Neural cell (in vitro differentiated cells): ENCODE data around the gene COL27A1. TPM values are rescaled to one million over a fixed set of nuclear protein-coding genes. Genes with fewer than 3 reads are reported as not detected.

ENCODE experiments used
- H2AFZ ChIP-seq: fragments of 200-600, 300-800 bp; sonication (generic), shearing (Covaris generic); 2 replicates; pipeline ENCODE4 v1.6.0; 2014; ENCODE audit warnings: low read depth, mild to moderate bottlenecking, antibody characterized with exemption, low read length, moderate library complexity
- H3F3A ChIP-seq: fragments of 200-600 bp; shearing (Covaris generic); 2 replicates; pipeline ENCODE4 v1.6.1; 2016; ENCODE audit warnings: mild to moderate bottlenecking, moderate library complexity, mixed read lengths, antibody characterized with exemption, low read length; ENCODE audit not compliant: insufficient read depth, poor library complexity, severe bottlenecking
- H3K27ac ChIP-seq: fragments of 200-600, 300-800 bp; sonication (generic), shearing (Covaris generic); 2 replicates; pipeline ENCODE4 v1.5.1; 2014; ENCODE audit warnings: mild to moderate bottlenecking, low read length, moderate library complexity
- H3K27me3 ChIP-seq: fragments of 300-800, 200-600 bp; sonication (generic), shearing (Covaris generic); 2 replicates; pipeline ENCODE4 v1.6.0; 2014; ENCODE audit warnings: mild to moderate bottlenecking, low read depth, low read length, moderate library complexity; ENCODE audit not compliant: insufficient read depth
- H3K36me3 ChIP-seq: fragments of 300-800, 200-600 bp; sonication (generic), shearing (Covaris generic); 2 replicates; pipeline ENCODE4 v1.5.1; 2014; ENCODE audit warnings: mild to moderate bottlenecking, antibody characterized with exemption, low read length, moderate library complexity; ENCODE audit not compliant: insufficient read depth
- H3K4me2 ChIP-seq: fragments of 300-800, 200-600 bp; sonication (generic), shearing (Covaris generic); 2 replicates; pipeline ENCODE4 v1.6.0; 2014; ENCODE audit warnings: mild to moderate bottlenecking, low read length
- H3K4me3 ChIP-seq: fragments of 300-800, 200-600 bp; sonication (generic), shearing (Covaris generic); 2 replicates; pipeline ENCODE4 v1.5.1; 2014; ENCODE audit warnings: mild to moderate bottlenecking, low read length, moderate library complexity
- H3K79me2 ChIP-seq: fragments of 200-600 bp; shearing (Covaris generic); replicated peaks from 2 replicates; pipeline ENCODE4 v1.6.0; 2014; ENCODE audit warnings: mild to moderate bottlenecking, low read length, moderate library complexity; ENCODE audit not compliant: insufficient read depth
- H3K9ac ChIP-seq: fragments of 300-800, 200-600 bp; sonication (generic), shearing (Covaris generic); 2 replicates; pipeline ENCODE4 v1.6.1; 2016; ENCODE audit warnings: mild to moderate bottlenecking, low read length, mixed read lengths
- H3K9me2 ChIP-seq: fragments of 200-600 bp; shearing (Covaris generic); 2 replicates; pipeline ENCODE4 v1.6.1; 2016; ENCODE audit warnings: mild to moderate bottlenecking, low read length, mixed read lengths; ENCODE audit not compliant: insufficient read depth
- H3K9me3 ChIP-seq: fragments of 200-600, 300-800 bp; sonication (generic), shearing (Covaris generic); 2 replicates; pipeline ENCODE4 v1.6.1; 2016; ENCODE audit warnings: mild to moderate bottlenecking, mixed run types, low read length, moderate library complexity, mixed read lengths
- H4K20me1 ChIP-seq: fragments of 200-600 bp; shearing (Covaris generic); 2 replicates; pipeline ENCODE4 v1.6.1; 2016; ENCODE audit warnings: mild to moderate bottlenecking, mixed run types; ENCODE audit not compliant: insufficient read depth
- EP300 ChIP-seq: fragments of 450-650 bp; conservative IDR thresholded peaks from 2 replicates; pipeline ENCODE4 v1.6.1; 2014; ENCODE audit warnings: antibody characterized with exemption, mild to moderate bottlenecking, moderate library complexity; ENCODE audit not compliant: poor library complexity, severe bottlenecking
- EZH2 ChIP-seq: fragments of 200-600, 300-800 bp; shearing (Covaris generic), sonication (generic); IDR thresholded peaks from 2 replicates; pipeline ENCODE4 v1.6.1; 2014; ENCODE audit warnings: antibody characterized with exemption, low read length, borderline replicate concordance, mild to moderate bottlenecking; ENCODE audit not compliant: insufficient read depth, poor library complexity, severe bottlenecking
- MXI1 ChIP-seq: fragments of 450-650 bp; conservative IDR thresholded peaks from 2 replicates; pipeline ENCODE4 v1.6.1; 2014; ENCODE audit warnings: antibody characterized with exemption, mild to moderate bottlenecking; ENCODE audit not compliant: poor library complexity, severe bottlenecking
- POLR2AphosphoS5 ChIP-seq: IDR thresholded peaks from 2 replicates; pipeline ENCODE4 v1.6.1; 2012
- RAD21 ChIP-seq: fragments of 450-650 bp; conservative IDR thresholded peaks from 2 replicates; pipeline ENCODE4 v1.6.1; 2014; ENCODE audit warnings: antibody characterized with exemption, mild to moderate bottlenecking, moderate library complexity
- SMC3 ChIP-seq: fragments of 450-650 bp; conservative IDR thresholded peaks from 2 replicates; pipeline ENCODE4 v1.6.1; 2014; ENCODE audit warnings: antibody characterized with exemption, mild to moderate bottlenecking, moderate library complexity; ENCODE audit not compliant: poor library complexity
- TAF1 ChIP-seq: IDR thresholded peaks from 2 replicates; pipeline ENCODE4 v1.6.1; 2012; ENCODE audit warnings: low read depth
- polyA plus RNA-seq: library from polyadenylated mRNA; depleted of rRNA; stranded (reverse); fragments of >200 nt; gene quantifications from 2 replicates; pipeline ENCODE4 v1.2.3, GENCODE V29; 2014
- TF ChIP-seq, protein P1 (sequence below): fragments of 450-650 bp; IDR thresholded peaks from 2 replicates; pipeline ENCODE4 v1.5.1; 2014; ENCODE audit warnings: antibody characterized with exemption, mild to moderate bottlenecking, moderate library complexity; ENCODE audit not compliant: poor library complexity, severe bottlenecking
- TF ChIP-seq, protein P2 (sequence below): IDR thresholded peaks from 2 replicates; pipeline ENCODE4 v1.6.1; 2012; ENCODE audit warnings: borderline replicate concordance

Gene COL27A1
- polyA plus RNA-seq, 1 donor from 2014 or later = 0.25 TPM

DNA sequence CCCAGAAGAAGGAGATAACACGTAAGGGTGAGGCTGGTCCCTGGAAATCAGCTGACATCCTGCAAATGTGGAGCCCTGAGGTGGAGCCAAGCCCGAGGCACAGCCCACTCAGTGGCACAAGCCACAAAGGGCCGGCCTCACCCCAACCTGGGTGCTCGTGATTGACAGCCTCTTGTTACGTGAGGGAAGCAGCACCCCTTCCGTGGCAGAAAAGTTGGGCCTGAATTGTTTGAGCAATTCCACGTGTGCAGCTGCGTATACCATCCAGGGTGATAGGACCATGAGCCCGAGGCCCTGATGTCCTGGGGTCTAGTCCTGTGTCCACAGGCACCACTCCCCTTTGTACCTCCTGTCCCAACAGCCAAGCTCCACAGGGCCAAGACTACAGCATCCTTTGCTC is 179.2 kb downstream of the COL27A1 start:
- Histone ChIP-seq H3K27ac (no peak overlapping the region), H2AFZ (no peak overlapping the region), H3K79me2 (no peaks in the 10 kb centered on the region), H4K20me1 (no peaks in the 10 kb centered on the region), H3K4me2 (no peak overlapping the region), H3K9me2 (no peaks in the 10 kb centered on the region), H3F3A (no peaks in the 10 kb centered on the region), H3K27me3 (no peaks in the 10 kb centered on the region), H3K36me3 (no peaks in the 10 kb centered on the region), H3K4me3 (no peak overlapping the region), H3K9ac (no peak overlapping the region), H3K9me3 (no peaks in the 10 kb centered on the region)
- TF ChIP-seq RAD21 (no peak), POLR2AphosphoS5 (no peak), EZH2 (no peak), EP300 (no peak), SMC3 (no peak), TAF1 (no peak), MXI1 (no peak)
- TF ChIP-seq, protein P1, sequence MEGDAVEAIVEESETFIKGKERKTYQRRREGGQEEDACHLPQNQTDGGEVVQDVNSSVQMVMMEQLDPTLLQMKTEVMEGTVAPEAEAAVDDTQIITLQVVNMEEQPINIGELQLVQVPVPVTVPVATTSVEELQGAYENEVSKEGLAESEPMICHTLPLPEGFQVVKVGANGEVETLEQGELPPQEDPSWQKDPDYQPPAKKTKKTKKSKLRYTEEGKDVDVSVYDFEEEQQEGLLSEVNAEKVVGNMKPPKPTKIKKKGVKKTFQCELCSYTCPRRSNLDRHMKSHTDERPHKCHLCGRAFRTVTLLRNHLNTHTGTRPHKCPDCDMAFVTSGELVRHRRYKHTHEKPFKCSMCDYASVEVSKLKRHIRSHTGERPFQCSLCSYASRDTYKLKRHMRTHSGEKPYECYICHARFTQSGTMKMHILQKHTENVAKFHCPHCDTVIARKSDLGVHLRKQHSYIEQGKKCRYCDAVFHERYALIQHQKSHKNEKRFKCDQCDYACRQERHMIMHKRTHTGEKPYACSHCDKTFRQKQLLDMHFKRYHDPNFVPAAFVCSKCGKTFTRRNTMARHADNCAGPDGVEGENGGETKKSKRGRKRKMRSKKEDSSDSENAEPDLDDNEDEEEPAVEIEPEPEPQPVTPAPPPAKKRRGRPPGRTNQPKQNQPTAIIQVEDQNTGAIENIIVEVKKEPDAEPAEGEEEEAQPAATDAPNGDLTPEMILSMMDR = no peak
- TF ChIP-seq, protein P2, sequence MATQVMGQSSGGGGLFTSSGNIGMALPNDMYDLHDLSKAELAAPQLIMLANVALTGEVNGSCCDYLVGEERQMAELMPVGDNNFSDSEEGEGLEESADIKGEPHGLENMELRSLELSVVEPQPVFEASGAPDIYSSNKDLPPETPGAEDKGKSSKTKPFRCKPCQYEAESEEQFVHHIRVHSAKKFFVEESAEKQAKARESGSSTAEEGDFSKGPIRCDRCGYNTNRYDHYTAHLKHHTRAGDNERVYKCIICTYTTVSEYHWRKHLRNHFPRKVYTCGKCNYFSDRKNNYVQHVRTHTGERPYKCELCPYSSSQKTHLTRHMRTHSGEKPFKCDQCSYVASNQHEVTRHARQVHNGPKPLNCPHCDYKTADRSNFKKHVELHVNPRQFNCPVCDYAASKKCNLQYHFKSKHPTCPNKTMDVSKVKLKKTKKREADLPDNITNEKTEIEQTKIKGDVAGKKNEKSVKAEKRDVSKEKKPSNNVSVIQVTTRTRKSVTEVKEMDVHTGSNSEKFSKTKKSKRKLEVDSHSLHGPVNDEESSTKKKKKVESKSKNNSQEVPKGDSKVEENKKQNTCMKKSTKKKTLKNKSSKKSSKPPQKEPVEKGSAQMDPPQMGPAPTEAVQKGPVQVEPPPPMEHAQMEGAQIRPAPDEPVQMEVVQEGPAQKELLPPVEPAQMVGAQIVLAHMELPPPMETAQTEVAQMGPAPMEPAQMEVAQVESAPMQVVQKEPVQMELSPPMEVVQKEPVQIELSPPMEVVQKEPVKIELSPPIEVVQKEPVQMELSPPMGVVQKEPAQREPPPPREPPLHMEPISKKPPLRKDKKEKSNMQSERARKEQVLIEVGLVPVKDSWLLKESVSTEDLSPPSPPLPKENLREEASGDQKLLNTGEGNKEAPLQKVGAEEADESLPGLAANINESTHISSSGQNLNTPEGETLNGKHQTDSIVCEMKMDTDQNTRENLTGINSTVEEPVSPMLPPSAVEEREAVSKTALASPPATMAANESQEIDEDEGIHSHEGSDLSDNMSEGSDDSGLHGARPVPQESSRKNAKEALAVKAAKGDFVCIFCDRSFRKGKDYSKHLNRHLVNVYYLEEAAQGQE = no peak

DNA sequence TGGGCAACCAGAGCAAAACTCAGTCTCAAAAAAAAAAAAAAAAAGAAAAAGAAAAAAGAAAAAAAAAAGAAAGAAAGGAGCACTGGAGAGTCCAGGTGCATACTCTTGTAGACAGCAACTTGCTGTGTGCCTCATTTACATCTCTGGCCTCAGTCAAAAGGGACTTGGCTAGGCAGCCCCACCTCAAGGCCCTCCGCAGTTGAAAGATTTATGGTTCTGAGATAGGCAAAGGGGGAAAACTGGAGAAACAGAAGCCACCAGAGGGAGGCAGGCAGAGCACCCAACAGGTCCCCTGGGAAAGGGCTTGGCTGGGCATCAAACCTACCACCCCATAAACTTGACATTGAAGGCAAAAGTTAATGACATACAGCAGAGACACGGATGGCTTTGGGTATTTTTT is 180.4 kb downstream of the COL27A1 start:
- no peaks in the 10 kb centered on the region for H3K9me3 ChIP-seq
- no peak overlapping the region for H3K27ac ChIP-seq
- no peak overlapping the region for H3K9ac ChIP-seq
- TF ChIP-seq, protein P2 = no peak
- TF ChIP-seq EZH2 = no peak
- TF ChIP-seq, protein P1 = no peak
- no peak for TF ChIP-seq RAD21
- no peak for TF ChIP-seq TAF1
- TF ChIP-seq MXI1 = no peak
- no peak for TF ChIP-seq SMC3
- no peak for TF ChIP-seq POLR2AphosphoS5
- no peak for TF ChIP-seq EP300
- H3K9me2 ChIP-seq = no peaks in the 10 kb centered on the region
- no peak overlapping the region for H3K4me2 ChIP-seq
- H3K36me3 ChIP-seq = no peaks in the 10 kb centered on the region
- H4K20me1 ChIP-seq = no peaks in the 10 kb centered on the region
- no peaks in the 10 kb centered on the region for H3K27me3 ChIP-seq
- H3F3A ChIP-seq = no peaks in the 10 kb centered on the region
- H3K4me3 ChIP-seq = no peak overlapping the region
- no peaks in the 10 kb centered on the region for H3K79me2 ChIP-seq
- no peak overlapping the region for H2AFZ ChIP-seq
